ENCODE data around the gene SEMA4C.

Gene SEMA4C

GRCh38 chr2:96882906-96883305, 13.0 kb upstream of the SEMA4C start:
- Histone ChIP-seq H3K4me3 (replicated peaks; ENCODE audit: insufficient read depth, low read length) (no peak overlapping the region), H3K27ac (replicated peaks) (no peak overlapping the region), H3K27me3 (ENCODE audit: insufficient read depth, poor library complexity, severe bottlenecking) (no peaks in the 10 kb centered on the region)
- no peak for TF ChIP-seq REST (IDR thresholded peaks at IDR 0.05; ENCODE audit: insufficient replicate concordance, low read depth)
- no peak for DNase-seq (ENCODE audit: low read depth in 1 of 2, low spot score in 1 of 2)

GRCh38 chr2:96882230-96882629, 12.3 kb upstream of the SEMA4C start:
- H3K27ac ChIP-seq (replicated peaks), result no peak overlapping the region
- H3K27me3 ChIP-seq (ENCODE audit: insufficient read depth, poor library complexity, severe bottlenecking), result no peaks in the 10 kb centered on the region
- no peak for DNase-seq (ENCODE audit: low read depth in 1 of 2, low spot score in 1 of 2)
- TF ChIP-seq GABPA (IDR thresholded peaks at IDR 0.05; ENCODE audit: low read depth) (no peak), SPI1 (IDR thresholded peaks at IDR 0.05; ENCODE audit: borderline replicate concordance, low read depth) (no peak), POLR2AphosphoS5 (IDR thresholded peaks at IDR 0.05; ENCODE audit: low read depth) (no peak), CTCF (IDR thresholded peaks at IDR 0.05; ENCODE audit: insufficient read depth, low read length) (no peak), REST (IDR thresholded peaks at IDR 0.05; ENCODE audit: insufficient replicate concordance, low read depth) (no peak)
- no peak overlapping the region for H3K4me3 ChIP-seq (replicated peaks; ENCODE audit: insufficient read depth, low read length)

GRCh38 chr2:96881349-96882195, 11.7 kb upstream of the SEMA4C start:
- H3K4me3 ChIP-seq (replicated peaks; ENCODE audit: insufficient read depth, low read length), result no peak overlapping the region

More at GRCh38 chr2:96881349-96882195, 11.7 kb upstream of the SEMA4C start:
- Histone ChIP-seq H3K27me3 (ENCODE audit: insufficient read depth, poor library complexity, severe bottlenecking) (no peaks in the 10 kb centered on the region), H3K27ac (replicated peaks) (no peak overlapping the region)
- no peak for DNase-seq (ENCODE audit: low read depth in 1 of 2, low spot score in 1 of 2)
- no peak for TF ChIP-seq SPI1 (IDR thresholded peaks at IDR 0.05; ENCODE audit: borderline replicate concordance, low read depth)
- no peak for TF ChIP-seq REST (IDR thresholded peaks at IDR 0.05; ENCODE audit: insufficient replicate concordance, low read depth)
- no peak for TF ChIP-seq GABPA (IDR thresholded peaks at IDR 0.05; ENCODE audit: low read depth)
- TF ChIP-seq CTCF (IDR thresholded peaks at IDR 0.05; ENCODE audit: insufficient read depth, low read length), result no peak
- no peak for TF ChIP-seq POLR2AphosphoS5 (IDR thresholded peaks at IDR 0.05; ENCODE audit: low read depth)
